GM19099 (cell line): ENCODE measurements around the gene CHMP1A.

Experiments
- POLR2A ChIP-seq: IDR thresholded peaks from 3 replicates; pipeline ENCODE4 v1.6.1; 2011; ENCODE audit warnings: low read depth; ENCODE audit not compliant: insufficient read length; ENCODE audit errors: extremely low read depth

The CHMP1A gene

GRCh38 chr16:89645122-89645521, 12.4 kb downstream of the CHMP1A start:
- TF ChIP-seq POLR2A, result no peak

GRCh38 chr16:89643769-89644300, 13.7 kb downstream of the CHMP1A start:
- TF ChIP-seq POLR2A, result no peak

GRCh38 chr16:89642574-89642973, 14.9 kb downstream of the CHMP1A start:
- TF ChIP-seq POLR2A, result no peak

- no peak for TF ChIP-seq POLR2A
Observed at GRCh38 chr16:89641458-89642119, 15.9 kb downstream of the CHMP1A start.

- no peak for TF ChIP-seq POLR2A
Observed at GRCh38 chr16:89639385-89639784, 18.1 kb downstream of the CHMP1A start.

- no peak for TF ChIP-seq POLR2A
Observed at GRCh38 chr16:89638455-89638854, 19.1 kb downstream of the CHMP1A start.

- no peak for TF ChIP-seq POLR2A
Observed at GRCh38 chr16:89637379-89637778, 20.1 kb downstream of the CHMP1A start.

GRCh38 chr16:89636663-89637062, 20.8 kb downstream of the CHMP1A start:
- no peak for TF ChIP-seq POLR2A

- no peak for TF ChIP-seq POLR2A
Observed at GRCh38 chr16:89633064-89633631, 24.4 kb downstream of the CHMP1A start.

- no peak for TF ChIP-seq POLR2A
Observed at GRCh38 chr16:89629827-89630610, 27.5 kb downstream of the CHMP1A start.

- TF ChIP-seq POLR2A, result no peak
Observed at GRCh38 chr16:89624777-89625761, 32.4 kb downstream of the CHMP1A start.

- TF ChIP-seq POLR2A, result no peak
Observed at GRCh38 chr16:89623511-89624261, 33.8 kb downstream of the CHMP1A start.

- TF ChIP-seq POLR2A, result no peak
Observed at GRCh38 chr16:89621698-89622409, 35.7 kb downstream of the CHMP1A start.
